ENCODE data around the gene CSNK2B. TPM values are rescaled to one million over a fixed set of nuclear protein-coding genes. Genes with fewer than 3 reads are reported as not detected.

The CSNK2B gene
- polyA plus RNA-seq, 1 experiment, result 94.9 TPM

DNA sequence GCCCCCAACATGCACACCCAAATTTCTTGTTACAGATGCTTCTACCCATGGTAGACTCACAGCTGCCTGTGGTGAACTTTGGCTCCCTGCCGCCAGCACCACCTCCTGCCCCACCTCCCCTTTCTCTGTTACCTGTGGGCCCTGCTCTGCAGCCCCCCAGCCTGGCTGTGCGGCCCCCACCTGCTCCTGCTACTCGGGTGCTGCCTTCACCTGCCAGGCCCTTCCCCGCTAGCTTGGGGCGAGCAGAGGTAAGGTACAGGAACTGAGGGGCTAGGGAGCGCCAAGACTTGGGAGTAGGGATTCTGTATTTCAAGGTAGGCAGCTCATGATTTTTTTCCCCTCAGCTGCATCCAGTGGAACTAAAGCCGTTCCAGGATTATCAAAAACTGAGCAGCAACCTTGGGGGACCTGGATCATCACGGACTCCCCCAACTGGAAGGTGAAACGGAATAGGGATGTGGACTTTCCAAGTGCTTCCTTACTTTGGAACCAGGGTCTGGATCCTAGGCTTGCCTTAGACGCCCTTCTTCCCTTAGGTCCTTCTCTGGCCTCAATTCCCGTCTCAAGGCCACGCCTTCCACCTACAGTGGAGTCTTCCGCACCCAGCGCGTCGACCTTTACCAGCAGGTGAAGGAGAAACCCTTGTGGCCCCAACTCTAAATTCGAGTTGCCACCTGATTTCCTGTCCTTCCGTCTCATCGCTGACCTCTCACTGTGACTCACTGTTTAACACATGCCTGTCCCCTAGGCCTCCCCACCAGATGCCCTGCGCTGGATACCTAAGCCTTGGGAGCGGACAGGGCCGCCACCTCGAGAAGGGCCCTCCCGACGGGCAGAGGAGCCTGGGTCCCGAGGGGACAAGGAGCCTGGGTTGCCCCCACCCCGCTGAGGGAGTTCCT, 28.9 kb upstream of the CSNK2B start:
- H3K27me3 ChIP-seq (ENCODE audit: control insufficient read depth, insufficient read depth, low read length), result no peaks in the 10 kb centered on the region
- ChIA-PET POLR2A (interaction anchor here (1.0 kb wide), 2 partner anchors 15 to 24 kb away, joined by 3 read pairs; partner anchors contain the start of gene C6orf47), CTCF (interaction anchor here (0.8 to 1.0 kb wide), 2 partner anchors 10 to 11 kb away, joined by 3 to 4 read pairs; no protein-coding TSS in a partner anchor)
- peaks cover 57% of the 10 kb centered on the region for H3K36me3 ChIP-seq (ENCODE audit: control insufficient read depth, insufficient read depth, low read length)
- TF ChIP-seq, protein P1, sequence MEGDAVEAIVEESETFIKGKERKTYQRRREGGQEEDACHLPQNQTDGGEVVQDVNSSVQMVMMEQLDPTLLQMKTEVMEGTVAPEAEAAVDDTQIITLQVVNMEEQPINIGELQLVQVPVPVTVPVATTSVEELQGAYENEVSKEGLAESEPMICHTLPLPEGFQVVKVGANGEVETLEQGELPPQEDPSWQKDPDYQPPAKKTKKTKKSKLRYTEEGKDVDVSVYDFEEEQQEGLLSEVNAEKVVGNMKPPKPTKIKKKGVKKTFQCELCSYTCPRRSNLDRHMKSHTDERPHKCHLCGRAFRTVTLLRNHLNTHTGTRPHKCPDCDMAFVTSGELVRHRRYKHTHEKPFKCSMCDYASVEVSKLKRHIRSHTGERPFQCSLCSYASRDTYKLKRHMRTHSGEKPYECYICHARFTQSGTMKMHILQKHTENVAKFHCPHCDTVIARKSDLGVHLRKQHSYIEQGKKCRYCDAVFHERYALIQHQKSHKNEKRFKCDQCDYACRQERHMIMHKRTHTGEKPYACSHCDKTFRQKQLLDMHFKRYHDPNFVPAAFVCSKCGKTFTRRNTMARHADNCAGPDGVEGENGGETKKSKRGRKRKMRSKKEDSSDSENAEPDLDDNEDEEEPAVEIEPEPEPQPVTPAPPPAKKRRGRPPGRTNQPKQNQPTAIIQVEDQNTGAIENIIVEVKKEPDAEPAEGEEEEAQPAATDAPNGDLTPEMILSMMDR (IDR thresholded peaks at IDR 0.05; ENCODE audit: insufficient read depth, low read depth, low read length), result no peak
- no peak for DNase-seq (ENCODE audit: low read depth)
- no peak overlapping the region for H3K4me3 ChIP-seq (ENCODE audit: low read depth, low read length)

DNA sequence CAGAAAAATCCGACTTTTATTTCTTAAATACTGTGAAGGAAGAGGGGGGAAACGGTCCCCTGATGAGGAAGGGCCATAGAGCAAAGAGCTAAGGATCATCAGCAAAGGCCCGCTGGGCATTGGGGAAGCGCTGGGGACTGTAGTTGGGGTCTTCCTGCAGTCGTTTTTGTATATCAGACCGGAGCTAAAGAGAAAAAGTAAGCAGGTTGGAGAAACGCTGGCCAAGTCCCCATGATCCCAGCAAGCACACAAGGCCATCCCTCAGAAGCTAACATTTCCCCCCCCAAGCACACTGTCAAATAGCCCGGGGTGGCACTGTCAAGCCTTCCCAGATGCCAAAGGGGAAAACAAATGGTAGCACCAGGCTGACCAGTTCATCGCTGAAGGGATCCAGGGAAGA, 26.8 kb upstream of the CSNK2B start:
- no peak for DNase-seq (ENCODE audit: low read depth)
- CTCF ChIA-PET, result interaction anchor here (0.9 to 3.6 kb wide), 2 partner anchors 13 to 92 kb away, joined by 3 to 15 read pairs; partner anchors contain the start of genes BAG6 and NFKBIL1
- POLR2A ChIA-PET, result no interaction called here
- Histone ChIP-seq H3K36me3 (ENCODE audit: control insufficient read depth, insufficient read depth, low read length) (peaks cover 51% of the 10 kb centered on the region), H3K27me3 (ENCODE audit: control insufficient read depth, insufficient read depth, low read length) (no peaks in the 10 kb centered on the region), H3K4me3 (ENCODE audit: low read depth, low read length) (no peak overlapping the region)
- TF ChIP-seq, protein P1 (IDR thresholded peaks at IDR 0.05; ENCODE audit: insufficient read depth, low read depth, low read length), result no peak

DNA sequence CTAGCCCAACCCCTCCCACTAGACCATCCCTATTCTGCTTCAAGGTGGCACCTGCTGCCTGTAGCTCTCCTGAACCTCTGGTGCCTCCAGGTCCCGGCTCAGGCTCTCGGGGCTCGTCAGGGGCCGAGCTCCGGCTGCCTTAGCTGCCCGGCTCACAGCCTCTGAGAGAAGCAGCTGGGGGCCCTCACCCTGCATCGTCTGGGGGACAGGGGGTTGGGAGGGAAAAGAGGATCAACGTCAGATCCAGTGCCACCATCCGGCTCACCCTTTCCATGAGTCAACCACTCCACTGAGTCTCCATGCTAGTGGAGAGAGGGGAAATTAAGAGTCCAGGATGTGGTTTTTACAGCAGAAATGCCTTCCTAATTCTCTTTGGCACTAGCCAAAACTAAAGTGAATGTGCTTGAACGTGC, 26.4 kb upstream of the CSNK2B start:
- Histone ChIP-seq H3K36me3 (ENCODE audit: control insufficient read depth, insufficient read depth, low read length) (peaks cover 52% of the 10 kb centered on the region), H3K4me3 (ENCODE audit: low read depth, low read length) (no peak overlapping the region), H3K27me3 (ENCODE audit: control insufficient read depth, insufficient read depth, low read length) (no peaks in the 10 kb centered on the region)
- POLR2A ChIA-PET, result no interaction called here
- no peak for DNase-seq (ENCODE audit: low read depth)
- TF ChIP-seq, protein P1 (IDR thresholded peaks at IDR 0.05; ENCODE audit: insufficient read depth, low read depth, low read length), result no peak
- CTCF ChIA-PET, result interaction anchor here (0.9 to 3.6 kb wide), 3 partner anchors 10 to 92 kb away, joined by 3 to 15 read pairs (median 3); partner anchors contain the start of genes BAG6 and NFKBIL1

DNA sequence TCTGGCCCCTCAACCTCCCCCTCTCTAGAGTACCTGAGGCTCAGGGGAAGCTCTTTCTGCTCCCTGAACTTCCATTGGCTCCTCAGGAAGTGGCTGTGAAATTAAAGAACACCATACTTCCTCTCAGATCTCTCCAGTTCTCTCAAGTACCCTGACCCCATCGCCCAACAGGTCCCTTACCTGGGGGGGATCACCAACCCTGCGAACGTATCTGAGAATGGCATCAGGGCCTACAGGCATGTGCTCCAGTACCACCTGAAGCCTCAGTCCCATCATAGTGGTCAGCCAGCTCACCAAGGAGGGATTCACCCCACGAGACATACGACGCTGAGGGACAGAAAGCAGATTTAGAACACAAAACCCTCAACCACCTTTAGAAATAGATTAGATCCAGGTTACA, 25.3 kb upstream of the CSNK2B start:
- POLR2A ChIA-PET, result interaction anchor here (0.5 kb wide), 1 partner anchor 62 kb away, joined by 4 read pairs; no protein-coding TSS in a partner anchor
- Histone ChIP-seq H3K4me3 (ENCODE audit: low read depth, low read length) (no peak overlapping the region), H3K36me3 (ENCODE audit: control insufficient read depth, insufficient read depth, low read length) (peaks cover 52% of the 10 kb centered on the region), H3K27me3 (ENCODE audit: control insufficient read depth, insufficient read depth, low read length) (no peaks in the 10 kb centered on the region)
- CTCF ChIA-PET, result interaction anchor here (3.6 kb wide), 1 partner anchor 11 kb away, joined by 15 read pairs; the partner anchor contains the start of gene BAG6
- DNase-seq (ENCODE audit: low read depth), result no peak
- TF ChIP-seq, protein P1 (IDR thresholded peaks at IDR 0.05; ENCODE audit: insufficient read depth, low read depth, low read length), result no peak

DNA sequence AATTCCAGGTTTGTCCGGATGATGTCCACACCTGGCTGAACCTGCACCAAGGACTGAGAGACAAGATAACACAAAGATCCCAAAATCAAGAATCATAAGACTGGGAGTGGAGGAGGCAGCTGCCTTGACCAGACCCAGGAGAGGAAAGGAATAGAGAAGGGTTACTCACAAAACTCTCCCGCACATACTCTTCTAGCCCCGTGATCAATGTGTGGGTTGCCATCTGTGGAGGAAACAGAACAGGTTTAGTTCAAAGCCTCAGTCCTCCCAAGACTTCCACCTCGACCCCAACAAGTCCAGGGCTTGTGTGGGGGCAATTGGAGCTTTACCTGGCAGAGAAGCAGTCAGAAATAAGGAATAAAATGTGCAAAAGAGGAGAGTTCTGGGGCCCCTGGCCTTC, 24.5 kb upstream of the CSNK2B start:
- DNase-seq (ENCODE audit: low read depth), result no peak
- H3K27me3 ChIP-seq (ENCODE audit: control insufficient read depth, insufficient read depth, low read length), result no peaks in the 10 kb centered on the region
- CTCF ChIA-PET, result interaction anchor here (3.6 kb wide), 1 partner anchor 11 kb away, joined by 15 read pairs; the partner anchor contains the start of gene BAG6
- TF ChIP-seq, protein P1 (IDR thresholded peaks at IDR 0.05; ENCODE audit: insufficient read depth, low read depth, low read length), result no peak
- no peak overlapping the region for H3K4me3 ChIP-seq (ENCODE audit: low read depth, low read length)
- POLR2A ChIA-PET, result no interaction called here
- peaks cover 52% of the 10 kb centered on the region for H3K36me3 ChIP-seq (ENCODE audit: control insufficient read depth, insufficient read depth, low read length)

Measured in BJ (cell line).